OCI-LY1 (cell line): Measurements from ENCODE around the gene AP3S1.

ENCODE experiments used
- H2AFZ ChIP-seq: fragments of 200-600 bp; sonication (generic), shearing (Covaris generic); 2 replicates; pipeline ENCODE4 v1.6.0; 2014; ENCODE audit warnings: antibody characterized with exemption, mild to moderate bottlenecking, low read length
- H3F3A ChIP-seq: fragments of 200-600 bp; sonication (generic), shearing (Covaris generic); 2 replicates; pipeline ENCODE4 v1.6.0; 2014; ENCODE audit warnings: mild to moderate bottlenecking, antibody characterized with exemption, low read length, moderate library complexity; ENCODE audit not compliant: insufficient read depth
- H3K27ac ChIP-seq: fragments of 200-600 bp; sonication (generic); 2 replicates; pipeline ENCODE4 v1.5.1; 2014; ENCODE audit warnings: low read length, mixed run types, mild to moderate bottlenecking, low read depth; ENCODE audit not compliant: poor library complexity, severe bottlenecking
- H3K27me3 ChIP-seq: fragments of 200-600 bp; sonication (generic); 2 replicates; pipeline ENCODE4 v1.6.0; 2014; ENCODE audit warnings: antibody characterized with exemption, mild to moderate bottlenecking, low read length, moderate library complexity; ENCODE audit not compliant: insufficient read depth
- H3K36me3 ChIP-seq: fragments of 200-600 bp; sonication (generic); 2 replicates; pipeline ENCODE4 v1.6.1; 2014; ENCODE audit warnings: mild to moderate bottlenecking, antibody characterized with exemption, low read length, moderate library complexity, mixed read lengths; ENCODE audit not compliant: insufficient read depth
- H3K4me1 ChIP-seq: fragments of 200-600 bp; sonication (generic); 2 replicates; pipeline ENCODE4 v1.5.1; 2014; ENCODE audit warnings: mild to moderate bottlenecking, low read length, moderate library complexity; ENCODE audit not compliant: insufficient read depth, severe bottlenecking
- H3K4me2 ChIP-seq: fragments of 200-600 bp; sonication (generic), shearing (Covaris generic); 2 replicates; pipeline ENCODE4 v1.6.1; 2014; ENCODE audit warnings: low read length
- H3K4me3 ChIP-seq: fragments of 200-600 bp; sonication (generic); 2 replicates; pipeline ENCODE4 v1.5.1; 2014; ENCODE audit warnings: low read length, low read depth, mild to moderate bottlenecking, mixed read lengths; ENCODE audit not compliant: poor library complexity, severe bottlenecking
- H3K79me2 ChIP-seq: fragments of 200-600 bp; shearing (Covaris generic); 2 replicates; pipeline ENCODE4 v1.6.1; 2016; ENCODE audit warnings: mixed run types, low read length, mixed read lengths; ENCODE audit not compliant: insufficient read depth
- H3K9ac ChIP-seq: fragments of 200-600 bp; sonication (generic), shearing (Covaris generic); 2 replicates; pipeline ENCODE4 v1.6.1; 2014; ENCODE audit warnings: mild to moderate bottlenecking, low read length, mixed read lengths
- H3K9me2 ChIP-seq: fragments of 200-600 bp; sonication (generic), shearing (Covaris generic); 2 replicates; pipeline ENCODE4 v1.6.1; 2014; ENCODE audit warnings: low read depth, mild to moderate bottlenecking, low read length, mixed read lengths
- H3K9me3 ChIP-seq: fragments of 200-600 bp; shearing (Covaris generic); 2 replicates; pipeline ENCODE4 v1.6.1; 2014; ENCODE audit warnings: low read length, mixed read lengths
- H4K20me1 ChIP-seq: fragments of 200-600 bp; sonication (generic), shearing (Covaris generic); 2 replicates; pipeline ENCODE4 v1.6.0; 2016; ENCODE audit warnings: mild to moderate bottlenecking, low read length; ENCODE audit not compliant: insufficient read depth
- EZH2 ChIP-seq: fragments of 200-600 bp; sonication (generic), shearing (Covaris generic); IDR thresholded peaks from 2 replicates; pipeline ENCODE4 v1.8.0; 2017; ENCODE audit warnings: borderline replicate concordance, mixed run types, mild to moderate bottlenecking, antibody characterized with exemption, low read length, moderate library complexity, mixed read lengths
- TF ChIP-seq, protein P1 (sequence below): fragments of 200-600 bp; sonication (generic), shearing (Covaris generic); IDR thresholded peaks from 2 replicates; pipeline ENCODE4 v1.5.1; 2017; ENCODE audit warnings: mild to moderate bottlenecking, antibody characterized with exemption, low read length, moderate library complexity, mixed read lengths

AP3S1 gene

DNA sequence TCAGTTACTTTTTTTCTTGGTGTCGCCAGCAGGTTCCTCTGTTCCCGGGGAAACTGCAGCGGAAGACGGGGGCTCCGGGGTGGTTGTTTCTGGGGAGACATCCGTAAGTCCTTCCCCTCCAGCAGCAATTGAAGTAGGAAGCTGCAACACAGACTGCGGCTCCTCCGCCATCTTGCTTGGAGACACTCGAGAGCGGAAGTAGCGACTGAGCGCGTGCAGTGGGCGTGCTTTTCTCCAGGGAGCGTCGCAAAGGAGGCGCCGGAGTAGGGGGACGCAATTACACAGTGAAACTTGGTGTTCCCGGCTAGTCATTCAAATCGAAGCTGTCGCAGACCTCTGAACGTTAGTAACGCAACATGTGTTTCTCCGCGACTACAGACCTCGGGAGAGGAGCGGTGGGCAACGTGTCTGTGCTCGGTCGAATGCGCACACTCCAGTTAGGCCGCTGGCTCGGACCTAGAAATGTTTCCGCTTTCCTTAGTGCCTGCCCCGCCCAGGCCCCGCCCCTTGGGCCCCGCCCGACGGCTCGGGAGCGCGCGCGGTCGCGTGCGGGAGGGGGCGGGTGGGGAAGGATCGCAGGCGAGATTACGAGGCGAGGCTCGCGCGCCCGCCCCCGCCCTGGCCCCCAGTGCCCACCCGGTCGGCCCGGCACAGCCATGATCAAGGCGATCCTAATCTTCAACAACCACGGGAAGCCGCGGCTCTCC, at the start of gene AP3S1, which contains the start of gene ATG12:
Gene AP3S1, plus strand, starts transcription at position 554 of the 707 bp plus-strand sequence. Its CDS starts 103 bp downstream, at position 657.
Gene ATG12, minus strand, starts transcription at position 184 of the 707 bp plus-strand sequence. Its CDS starts 13 bp downstream, at position 171.
- H3K27ac ChIP-seq = peak within 1 kb of the TSS; percentile 71
- peak within 1 kb of the TSS; percentile 77 for H3K9ac ChIP-seq
- H2AFZ ChIP-seq = no peak within 1 kb of the TSS
- peaks cover 66% of the 10 kb centered on the region for H3K4me1 ChIP-seq
- H3K79me2 ChIP-seq = peaks cover 50% of the 10 kb centered on the region
- TF ChIP-seq, protein P1, sequence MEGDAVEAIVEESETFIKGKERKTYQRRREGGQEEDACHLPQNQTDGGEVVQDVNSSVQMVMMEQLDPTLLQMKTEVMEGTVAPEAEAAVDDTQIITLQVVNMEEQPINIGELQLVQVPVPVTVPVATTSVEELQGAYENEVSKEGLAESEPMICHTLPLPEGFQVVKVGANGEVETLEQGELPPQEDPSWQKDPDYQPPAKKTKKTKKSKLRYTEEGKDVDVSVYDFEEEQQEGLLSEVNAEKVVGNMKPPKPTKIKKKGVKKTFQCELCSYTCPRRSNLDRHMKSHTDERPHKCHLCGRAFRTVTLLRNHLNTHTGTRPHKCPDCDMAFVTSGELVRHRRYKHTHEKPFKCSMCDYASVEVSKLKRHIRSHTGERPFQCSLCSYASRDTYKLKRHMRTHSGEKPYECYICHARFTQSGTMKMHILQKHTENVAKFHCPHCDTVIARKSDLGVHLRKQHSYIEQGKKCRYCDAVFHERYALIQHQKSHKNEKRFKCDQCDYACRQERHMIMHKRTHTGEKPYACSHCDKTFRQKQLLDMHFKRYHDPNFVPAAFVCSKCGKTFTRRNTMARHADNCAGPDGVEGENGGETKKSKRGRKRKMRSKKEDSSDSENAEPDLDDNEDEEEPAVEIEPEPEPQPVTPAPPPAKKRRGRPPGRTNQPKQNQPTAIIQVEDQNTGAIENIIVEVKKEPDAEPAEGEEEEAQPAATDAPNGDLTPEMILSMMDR = no peak
- no peak for TF ChIP-seq EZH2
- H3K4me3 ChIP-seq = peak within 1 kb of the TSS; percentile 70
- 0 out of 2 replicates have a peak, but pooled peaks cover 4% of the 10 kb centered on the region for H4K20me1 ChIP-seq
- H3K36me3 ChIP-seq = peaks cover 22% of the 10 kb centered on the region
- H3K4me2 ChIP-seq = peak within 1 kb of the TSS; percentile 99
- no peaks in the 10 kb centered on the region for H3K9me2 ChIP-seq
- no peaks in the 10 kb centered on the region for H3K9me3 ChIP-seq
- H3F3A ChIP-seq = no peaks in the 10 kb centered on the region; the same call in 1 of the 2 replicates
- no peaks in the 10 kb centered on the region for H3K27me3 ChIP-seq

DNA sequence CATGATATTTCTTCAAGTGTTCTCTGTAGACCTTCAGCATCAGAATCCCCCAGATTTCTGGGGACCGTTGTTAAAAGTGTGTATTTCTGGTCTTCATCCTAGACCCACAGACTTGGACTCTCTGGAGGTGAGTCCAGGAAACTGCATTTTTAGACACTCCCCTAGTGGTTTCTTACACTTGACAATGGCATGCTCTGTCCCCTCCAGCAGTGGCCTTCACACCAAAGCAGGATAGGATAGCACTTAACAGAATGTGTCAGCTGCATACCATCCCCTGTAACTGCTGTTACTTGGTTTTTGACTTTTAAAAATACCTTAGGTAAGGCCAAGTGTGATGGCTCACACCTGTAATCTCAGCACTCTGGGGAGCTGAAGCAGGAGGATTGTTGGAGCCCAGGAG, 46.0 kb upstream of the AP3S1 start:
- TF ChIP-seq, protein P1 = no peak
- TF ChIP-seq EZH2 = no peak
- Histone ChIP-seq H4K20me1 (no peaks in the 10 kb centered on the region), H3K4me2 (no peak overlapping the region), H3K27ac (no peak overlapping the region), H3K4me1 (no peaks in the 10 kb centered on the region), H3K27me3 (no peaks in the 10 kb centered on the region), H3F3A (no peaks in the 10 kb centered on the region), H3K9ac (no peak overlapping the region), H3K9me2 (no peaks in the 10 kb centered on the region), H2AFZ (no peak overlapping the region), H3K4me3 (no peak overlapping the region), H3K9me3 (no peaks in the 10 kb centered on the region), H3K36me3 (no peaks in the 10 kb centered on the region), H3K79me2 (no peaks in the 10 kb centered on the region)

DNA sequence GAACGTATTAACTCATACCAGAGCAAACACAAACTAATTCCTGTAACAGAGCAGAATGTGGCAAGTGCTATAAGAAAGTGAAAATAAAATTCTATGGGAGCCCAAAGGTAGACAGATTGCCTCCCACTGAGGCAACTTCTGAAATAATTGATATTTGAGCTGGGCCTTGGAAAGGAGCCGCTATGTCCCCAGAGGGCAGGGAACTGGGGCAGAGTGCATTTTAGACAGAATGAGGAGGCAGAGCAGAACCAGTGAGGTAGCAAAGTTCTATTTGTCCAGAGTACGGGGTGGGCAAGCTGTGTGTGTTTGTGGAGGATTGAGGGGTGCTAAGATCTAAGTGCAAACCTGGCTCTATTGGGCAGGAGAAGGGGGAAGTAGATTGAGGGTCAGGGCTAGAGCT, 45.1 kb upstream of the AP3S1 start:
- Histone ChIP-seq H3K4me3 (no peak overlapping the region), H3K27ac (no peak overlapping the region), H3F3A (no peaks in the 10 kb centered on the region), H4K20me1 (no peaks in the 10 kb centered on the region), H3K9me3 (no peaks in the 10 kb centered on the region), H3K79me2 (no peaks in the 10 kb centered on the region), H3K9me2 (no peaks in the 10 kb centered on the region), H2AFZ (no peak overlapping the region), H3K36me3 (no peaks in the 10 kb centered on the region), H3K27me3 (no peaks in the 10 kb centered on the region), H3K9ac (no peak overlapping the region), H3K4me1 (no peaks in the 10 kb centered on the region), H3K4me2 (no peak overlapping the region)
- no peak for TF ChIP-seq EZH2
- TF ChIP-seq, protein P1 = no peak
